Heart left ventricle (tissue), 16 donors: ENCODE measurements around the gene ZDHHC5. TPM values are rescaled to one million over a fixed set of nuclear protein-coding genes. Genes with fewer than 3 reads are reported as not detected.

ENCODE experiments used
- ATAC-seq, 4 donors: fragments of 200-7000 bp; cut with Tn5 transposase; one replicate each; pipeline ENCODE4 v1.9.1; 2020 to 2022; ENCODE audit warnings: moderate library complexity in 4 of 4, mild to moderate bottlenecking in 3 of 4, moderate number of reproducible peaks in 1 of 4
- DNase-seq, 5 donors: peaks; one replicate each; pipeline ENCODE4 v3.0.0-alpha.2; 2020
- H3K27ac ChIP-seq, 12 donors: fragments of 200-600 bp; sonication (generic) in 4 of 12; one replicate each; pipeline versions ENCODE4 v1.5.0 to v1.8.0; 2016 to 2022; ENCODE audit warnings: mild to moderate bottlenecking in 2 of 12
- H3K27me3 ChIP-seq, 9 donors: fragments of 200-600 bp; sonication (generic) in 2 of 9; one replicate each; pipeline versions ENCODE4 v1.5.1 to v1.8.0; 2016 to 2022; ENCODE audit warnings: mild to moderate bottlenecking in 3 of 9
- H3K36me3 ChIP-seq, 9 donors: fragments of 200-600 bp; sonication (generic) in 2 of 9; one replicate each; pipeline versions ENCODE4 v1.5.0 to v1.8.0; 2018 to 2022; ENCODE audit warnings: mild to moderate bottlenecking in 2 of 9
- H3K4me1 ChIP-seq, 12 donors: fragments of 200-600 bp; sonication (generic) in 4 of 12; one replicate each; pipeline versions ENCODE4 v1.5.0 to v1.8.0; 2016 to 2022; ENCODE audit warnings: mild to moderate bottlenecking in 3 of 12
- H3K4me3 ChIP-seq, 12 donors: fragments of 200-600 bp; sonication (generic) in 4 of 12; one replicate each; pipeline versions ENCODE4 v1.5.0 to v1.8.0; 2017 to 2022; ENCODE audit warnings: mild to moderate bottlenecking in 9 of 12, moderate library complexity in 4 of 12
- H3K9me3 ChIP-seq, 12 donors: fragments of 200-600 bp; sonication (generic) in 4 of 12; one replicate each; pipeline versions ENCODE4 v1.5.0 to v1.8.0; 2016 to 2022; ENCODE audit warnings: mild to moderate bottlenecking in 1 of 12
- POLR2A ChIP-seq, 2 donors: fragments of 450-650 bp; IDR thresholded peaks; one replicate each; pipeline ENCODE4 v1.6.1; 2017; ENCODE audit warnings: antibody characterized with exemption in 2 of 2, mild to moderate bottlenecking in 2 of 2, moderate library complexity in 2 of 2
- whole genome bisulfite sequencing, 4 donors: extraction: QIAGEN DNeasy Blood & Tissue Kit in 2 of 4; methylation state at CpG; one replicate each; pipeline versions ENCODE4 v1.1.5 to v1.1.7; 2013 to 2018; 5-methylcytosine and 5-hydroxymethylcytosine counted together
- intact Hi-C, 10 donors: fragments of 100-400 bp; cut with DNase I; formaldehyde crosslinking; loops; one replicate each; pipeline versions ENCODE4 v1.11.1 to v1.14.2; 2022
- polyA plus RNA-seq, 2 donors: library from polyadenylated mRNA; stranded (reverse); fragments of 200-250 nt; gene quantifications; one replicate each; pipeline ENCODE4 v1.2.3, GENCODE V29; 2013
- total RNA-seq, 9 donors: library from RNA; depleted of rRNA in 2 of 9; stranded (reverse); fragments of >200 nt in 2 of 9; fragmentation: NEBNext Ultra II Directional in 3 of 9; extraction: Animal tissue kit (Norgen Biotek cat#: 25700) in 3 of 9; gene quantifications; one replicate each; pipeline versions ENCODE4 v1.1.0 to v1.2.4, GENCODE V29; 2016 to 2023
- TF ChIP-seq, protein P1 (sequence below), 12 donors: fragments of 200-600 bp; sonication (generic) in 4 of 12; IDR thresholded peaks; one replicate each; pipeline versions ENCODE4 v1.5.0 to v1.8.0; 2018 to 2022; ENCODE audit warnings: antibody characterized with exemption in 12 of 12, mild to moderate bottlenecking in 5 of 12
- donor health status: ischemic (EF 13 %, LVEDD 7.1; RV severe dilation, severe dysfunction).
- donor health status: healthy with polysubstance abuse.
- donor health status: DM: no; HTN: yes; CAD: no.
- donor health status: DM: no; HTN: no; CAD: no.
- donor health status: ischemic (EF 25% LVEDD 6.9; RV normal size, moderate dysfunction).
- donor health status: ischemic (EF 25% LVEDD 5.7; RV mildly dilated, moderate dysfunction).
- donor health status: healthy.
- donor health status: DM: yes; HTN: yes; CAD: no.
- donor health status: ischemic (EF 35%, LVEDD 5.7; RV mildly dilated, moderate dysfunction).
- donor health status: nonischemic (EF 11% LVEDD 7.7; RV severe dilation, severe dysfunction).
- donor health status: DM: yes; HTN: yes; CAD: no.
- donor health status: PGD.
- donor health status: ischemic (EF 29% LVEDD 5.4; RV normal size, mild dysfunction).
- donor health status: nonischemic (EF 23%, LVEDD 6.1; RV moderate dilation, normal function).

The ZDHHC5 gene
- total and polyA plus RNA-seq, 11 donors, result 21.9 to 63.6 (median 45.7) TPM

DNA sequence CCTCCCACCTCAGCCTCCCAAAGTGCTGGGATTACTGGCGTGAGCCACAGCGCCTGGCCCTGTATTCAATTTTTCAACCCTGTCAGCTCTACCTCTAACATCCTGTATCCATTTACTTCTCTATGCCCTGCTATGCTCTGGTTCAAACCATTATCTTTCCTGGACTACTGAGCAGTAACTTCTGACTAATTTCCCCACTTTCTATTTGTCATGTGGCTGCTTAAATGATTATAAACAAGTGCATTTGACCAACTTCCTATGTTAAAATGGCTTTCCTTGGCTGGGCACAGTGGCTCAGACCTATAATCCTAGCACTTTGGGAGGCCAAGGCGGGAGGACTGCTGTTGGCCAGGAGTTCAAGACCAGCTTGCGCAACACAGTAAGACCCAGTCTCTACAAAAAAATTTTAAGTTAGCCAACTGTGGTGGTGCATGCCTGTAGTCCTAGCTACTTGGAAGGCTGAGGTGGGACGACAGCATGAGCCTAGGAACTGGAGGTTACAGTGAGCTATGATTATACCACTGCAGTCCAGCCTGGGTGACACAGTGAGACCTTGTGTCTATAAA lies 42.0 kb downstream of the ZDHHC5 start:
- Histone ChIP-seq H3K4me1 (peaks cover 0 to 42% (median 30%) of the 10 kb centered on the region in 12 donors), H3K36me3 (peaks cover 0 to 23% (median 8%) of the 10 kb centered on the region in 9 donors), H3K27ac (no peak overlapping the region), H3K27me3 (no peaks in the 10 kb centered on the region), H3K4me3 (no peak overlapping the region), H3K9me3 (no peaks in the 10 kb centered on the region)
- TF ChIP-seq, protein P1, sequence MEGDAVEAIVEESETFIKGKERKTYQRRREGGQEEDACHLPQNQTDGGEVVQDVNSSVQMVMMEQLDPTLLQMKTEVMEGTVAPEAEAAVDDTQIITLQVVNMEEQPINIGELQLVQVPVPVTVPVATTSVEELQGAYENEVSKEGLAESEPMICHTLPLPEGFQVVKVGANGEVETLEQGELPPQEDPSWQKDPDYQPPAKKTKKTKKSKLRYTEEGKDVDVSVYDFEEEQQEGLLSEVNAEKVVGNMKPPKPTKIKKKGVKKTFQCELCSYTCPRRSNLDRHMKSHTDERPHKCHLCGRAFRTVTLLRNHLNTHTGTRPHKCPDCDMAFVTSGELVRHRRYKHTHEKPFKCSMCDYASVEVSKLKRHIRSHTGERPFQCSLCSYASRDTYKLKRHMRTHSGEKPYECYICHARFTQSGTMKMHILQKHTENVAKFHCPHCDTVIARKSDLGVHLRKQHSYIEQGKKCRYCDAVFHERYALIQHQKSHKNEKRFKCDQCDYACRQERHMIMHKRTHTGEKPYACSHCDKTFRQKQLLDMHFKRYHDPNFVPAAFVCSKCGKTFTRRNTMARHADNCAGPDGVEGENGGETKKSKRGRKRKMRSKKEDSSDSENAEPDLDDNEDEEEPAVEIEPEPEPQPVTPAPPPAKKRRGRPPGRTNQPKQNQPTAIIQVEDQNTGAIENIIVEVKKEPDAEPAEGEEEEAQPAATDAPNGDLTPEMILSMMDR (IDR thresholded peaks at IDR 0.05), result no peak
- no peak for TF ChIP-seq POLR2A (IDR thresholded peaks at IDR 0.05)
- DNase-seq, result no peak
- WGBS, 4 donors, result 92 to 97% (median 94%) methylated on average over 5 of the region's 5 CpGs
- intact Hi-C loops, result loop anchor here in 3 of 10 donors (5.0 kb wide), 3 partner anchors 43 to 867 kb away; partner anchors contain the start of genes ZDHHC5 (in 2 of the 3), LPXN (in 1 of the 3) and ZFP91 (in 1 of the 3)
- ATAC-seq, result no peak

DNA sequence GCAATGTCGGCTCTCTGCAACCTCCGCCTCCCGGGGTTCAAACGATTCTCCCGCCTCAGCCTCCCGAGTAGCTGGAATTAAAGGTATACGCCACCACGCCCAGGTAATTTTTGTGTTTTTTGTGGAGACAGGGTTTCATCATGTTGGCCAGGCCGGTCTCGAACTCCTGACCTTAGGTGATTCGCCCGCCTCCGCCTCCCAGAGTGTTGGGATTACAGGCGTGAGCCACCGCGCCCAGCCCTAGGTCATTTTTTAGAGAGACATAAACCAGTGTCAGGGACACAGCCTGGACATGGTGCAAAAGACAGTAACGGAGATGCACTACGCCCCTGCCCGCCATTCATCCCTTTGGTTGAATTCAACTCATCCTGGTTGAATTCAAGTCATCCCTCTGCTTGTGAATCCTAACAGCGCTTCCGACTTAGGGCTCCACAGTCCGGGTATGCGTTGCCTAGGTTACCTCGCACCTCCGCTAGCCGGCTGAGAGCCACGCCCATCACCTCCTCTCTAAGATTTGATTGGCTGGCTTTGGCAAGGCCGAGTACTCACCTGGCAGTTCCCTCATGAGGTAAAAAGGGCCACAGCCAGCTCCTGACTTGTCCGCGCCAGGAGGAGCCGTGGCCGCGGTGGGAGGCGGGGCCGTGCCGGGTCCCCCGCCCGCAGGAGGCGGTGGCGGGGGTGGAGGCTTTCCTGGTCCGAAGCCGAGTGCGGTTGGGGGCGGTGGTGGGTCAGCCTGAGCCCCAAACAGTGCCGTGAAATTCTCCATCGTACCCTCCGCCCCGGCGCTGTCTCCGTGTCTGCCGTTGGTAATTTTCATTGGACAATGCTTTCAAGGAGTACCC lies 43.7 kb downstream of the ZDHHC5 start, which contains the start of gene MED19:
MED19 (minus strand) TSS at position 802 of the 842 bp plus-strand sequence; CDS start at position 766, 36 bp downstream.
- Histone ChIP-seq H3K27ac (peak within 1 kb of the TSS; percentile 73 to 95 (median 91)), H3K27me3 (no peaks in the 10 kb centered on the region), H3K4me3 (peak within 1 kb of the TSS; percentile 68 to 100 (median 90)), H3K36me3 (peaks cover 0 to 11% (median 6%) of the 10 kb centered on the region in 9 donors), H3K4me1 (peaks cover 0 to 47% (median 31%) of the 10 kb centered on the region in 12 donors), H3K9me3 (no peaks in the 10 kb centered on the region)
- DNase-seq (peak in 2 of 5 donors; percentile 22 to 83), ATAC-seq (peak in 3 of 4 donors; percentile 5 to 55 (median 54))
- 6 to 11% (median 9%) methylated on average over 37 to 51 of the region's 51 CpGs for WGBS, 4 donors
- intact Hi-C loops, result loop anchor here in 4 of 10 donors (1.0 to 5.0 kb wide), 5 partner anchors 30 to 866 kb away; partner anchors contain the start of genes ZDHHC5 (in 2 of the 4), LPXN (in 1 of the 4), SELENOH (in 1 of the 4) and ZFP91 (in 1 of the 4)
- TF ChIP-seq, protein P1 (IDR thresholded peaks at IDR 0.05), result peak in 1 of 12 donors; percentile 13
- peak in 1 of 2 donors; percentile 66 for TF ChIP-seq POLR2A (IDR thresholded peaks at IDR 0.05)

DNA sequence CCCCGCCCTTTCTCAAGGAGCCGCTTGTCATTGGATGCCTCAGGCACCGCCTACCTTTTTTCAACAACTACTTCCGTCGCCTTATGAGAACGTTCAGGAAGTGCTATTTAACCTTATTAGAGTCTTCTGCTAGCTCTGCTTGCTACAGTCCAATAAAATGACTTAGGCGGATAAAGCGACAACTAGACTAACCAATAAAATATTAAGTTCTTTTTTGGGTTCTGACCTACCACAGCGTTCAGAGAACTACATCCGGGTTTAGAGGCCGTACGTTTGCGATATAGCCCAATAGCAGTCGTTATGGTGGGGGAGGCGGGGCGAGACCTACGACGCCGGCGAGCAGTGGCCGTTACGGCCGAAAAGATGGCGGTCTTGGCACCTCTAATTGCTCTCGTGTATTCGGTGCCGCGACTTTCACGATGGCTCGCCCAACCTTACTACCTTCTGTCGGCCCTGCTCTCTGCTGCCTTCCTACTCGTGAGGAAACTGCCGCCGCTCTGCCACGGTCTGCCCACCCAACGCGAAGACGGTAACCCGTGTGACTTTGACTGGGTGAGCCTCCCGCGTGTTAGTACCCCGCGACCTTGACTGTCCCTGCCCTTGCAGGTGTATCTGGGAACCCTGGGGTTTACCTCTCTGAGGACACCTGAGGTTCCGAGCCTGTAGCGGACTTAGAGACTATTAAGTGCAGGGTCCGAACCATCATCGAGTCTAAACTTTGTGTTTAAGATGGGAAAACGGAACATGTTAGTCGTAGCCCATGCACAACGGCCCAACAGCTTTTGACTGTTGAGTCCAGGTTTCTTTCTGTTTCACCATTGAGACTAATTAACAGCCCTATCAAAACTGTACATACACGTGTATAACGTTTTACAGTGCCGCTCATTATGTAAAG lies 44.6 kb downstream of the ZDHHC5 start, which contains the start of gene TMX2:
TMX2 (plus strand) TSS at position 338 of the 895 bp plus-strand sequence; CDS start at position 364, 26 bp downstream.
- ATAC-seq (peak; percentile 97 to 98 (median 97)), DNase-seq (peak; percentile 92 to 96 (median 94))
- WGBS, 4 donors, result 0 to 1% (median 0%) methylated on average over 41 to 53 of the region's 53 CpGs
- Histone ChIP-seq H3K9me3 (no peaks in the 10 kb centered on the region), H3K36me3 (peaks cover 0 to 9% (median 6%) of the 10 kb centered on the region in 9 donors), H3K27ac (peak within 1 kb of the TSS; percentile 73 to 95 (median 91)), H3K4me3 (peak within 1 kb of the TSS; percentile 68 to 100 (median 90)), H3K4me1 (peaks cover 0 to 47% (median 31%) of the 10 kb centered on the region in 12 donors), H3K27me3 (no peaks in the 10 kb centered on the region)
- TF ChIP-seq POLR2A (IDR thresholded peaks at IDR 0.05), result no peak
- TF ChIP-seq, protein P1 (IDR thresholded peaks at IDR 0.05), result no peak
- intact Hi-C loops, result loop anchor here in 4 of 10 donors (1.0 to 5.0 kb wide), 5 partner anchors 29 to 865 kb away; partner anchors contain the start of genes ZDHHC5 (in 2 of the 4), LPXN (in 1 of the 4), SELENOH (in 1 of the 4) and ZFP91 (in 1 of the 4)
